GM12892 (cell line): Measurements from ENCODE around the gene RASGEF1C.

Experiments used
- DNase-seq: peaks from one replicate; pipeline ENCODE4 v3.0.0; 2011; ENCODE audit not compliant: insufficient read length
- FAIRE-seq: peaks from 2 replicates; lab custom pipeline; 2011; peaks lifted over from hg19 to GRCh38; lab: Jason Lieb, UNC
- POLR2A ChIP-seq: IDR thresholded peaks from 2 replicates; pipeline ENCODE4 v1.6.1; 2011; ENCODE audit warnings: low read depth, low read length, control low read depth
- POLR2AphosphoS5 ChIP-seq: IDR thresholded peaks from 2 replicates; pipeline ENCODE4 v1.6.1; 2011; ENCODE audit warnings: low read depth, low read length, control low read depth
- TAF1 ChIP-seq: IDR thresholded peaks from 2 replicates; pipeline ENCODE4 v1.6.1; 2011; ENCODE audit warnings: low read depth, mild to moderate bottlenecking, control low read depth, low read length, borderline replicate concordance

RASGEF1C gene

DNA sequence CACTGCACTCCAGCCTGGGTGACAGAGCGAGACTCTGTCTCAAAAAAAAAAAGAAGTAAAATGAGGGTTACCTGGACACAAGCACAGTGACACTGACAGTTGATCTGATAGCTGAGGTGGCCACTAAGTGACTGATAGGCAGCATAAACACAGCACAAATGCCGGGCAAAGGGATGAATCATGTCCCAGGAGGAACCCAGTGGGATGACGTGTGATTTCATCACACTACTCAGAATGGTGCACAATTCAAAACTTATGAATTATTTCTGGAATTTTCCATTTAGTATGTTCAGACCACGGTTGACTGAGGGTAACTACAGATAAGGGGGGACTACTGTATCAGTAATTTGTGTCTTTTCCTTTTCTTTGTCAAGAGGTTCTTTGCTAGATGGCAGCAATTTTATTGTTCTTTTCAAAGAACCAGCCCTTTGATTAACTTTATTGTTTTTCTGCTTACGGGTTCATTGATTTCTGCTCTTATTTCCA is 103.1 kb downstream of the RASGEF1C start:
- FAIRE-seq (no peak), DNase-seq (no peak)
- TF ChIP-seq POLR2AphosphoS5, result no peak
- no peak for TF ChIP-seq POLR2A
- TF ChIP-seq TAF1, result no peak

DNA sequence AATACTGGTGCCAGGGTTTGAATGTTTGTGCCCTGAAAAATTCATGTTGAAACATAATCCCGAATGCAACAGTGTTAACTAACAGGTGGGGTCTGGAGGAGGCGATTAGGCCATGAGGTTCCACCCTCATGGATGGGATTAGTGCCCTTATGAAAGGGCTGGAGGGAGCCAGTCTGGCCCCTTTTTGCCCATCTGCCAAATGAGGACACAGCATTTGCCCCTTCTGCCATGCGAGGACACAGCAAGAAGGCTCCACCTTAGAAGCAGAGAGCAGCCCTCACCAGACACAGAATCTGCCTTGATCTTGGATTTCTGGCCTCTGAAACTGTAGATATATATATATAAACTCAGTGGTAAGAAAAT is 104.9 kb downstream of the RASGEF1C start:
- TF ChIP-seq TAF1, result no peak
- no peak for TF ChIP-seq POLR2A
- no peak for TF ChIP-seq POLR2AphosphoS5
- DNase-seq (no peak), FAIRE-seq (no peak)

DNA sequence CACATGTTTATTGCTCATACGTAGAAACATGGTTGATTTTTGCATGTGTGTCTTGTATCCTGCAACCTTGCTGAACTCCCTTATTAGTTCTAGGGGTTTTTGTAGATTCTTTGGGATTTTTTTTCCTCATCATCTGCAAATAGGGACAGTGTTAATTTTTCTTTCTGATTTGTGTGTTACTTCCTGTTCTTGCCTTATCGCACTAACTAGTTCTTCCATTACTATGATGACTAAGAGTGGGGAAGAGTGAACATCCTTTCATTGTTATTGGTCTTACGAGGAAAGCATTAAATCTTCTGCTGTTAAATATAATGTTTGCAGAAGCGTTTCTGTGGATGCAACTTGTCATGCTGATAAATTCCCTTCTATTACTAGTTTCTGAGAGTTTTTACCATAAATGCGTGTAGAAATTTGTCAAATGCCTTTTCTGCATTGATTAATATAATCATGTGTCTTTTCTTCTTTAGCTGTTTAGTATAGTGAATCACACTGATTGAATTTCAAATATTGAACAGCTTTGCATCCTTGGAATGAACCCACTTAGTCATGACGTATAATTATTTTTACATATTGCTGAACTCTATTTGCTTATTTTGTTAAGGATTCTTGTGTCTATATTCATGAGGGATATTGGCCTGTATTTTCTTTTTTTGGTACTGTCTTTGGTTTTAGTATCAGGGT is 105.4 kb downstream of the RASGEF1C start:
- no peak for FAIRE-seq
- no peak for DNase-seq
- TF ChIP-seq POLR2AphosphoS5 (no peak), POLR2A (no peak), TAF1 (no peak)

DNA sequence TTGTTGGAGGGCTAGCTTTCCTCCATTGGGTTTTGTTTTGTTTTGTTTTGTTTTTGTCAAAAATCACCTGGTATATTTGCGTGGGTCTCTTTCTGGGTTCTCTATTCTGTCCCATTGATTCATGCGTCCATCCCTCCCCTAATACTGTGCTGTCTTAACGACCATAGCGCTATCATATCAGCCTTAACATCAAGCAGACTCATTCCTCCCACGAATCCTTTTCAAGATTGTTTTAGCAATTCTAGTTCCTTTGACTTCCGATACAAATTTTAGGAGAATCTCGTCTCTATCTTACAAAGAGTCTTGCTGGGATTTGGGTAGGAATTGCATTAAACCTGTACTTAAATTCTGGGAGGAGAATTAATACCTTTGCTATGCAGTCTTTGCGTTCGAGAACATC is 106.4 kb downstream of the RASGEF1C start:
- FAIRE-seq (no peak), DNase-seq (no peak)
- TF ChIP-seq POLR2A (no peak), POLR2AphosphoS5 (no peak)

DNA sequence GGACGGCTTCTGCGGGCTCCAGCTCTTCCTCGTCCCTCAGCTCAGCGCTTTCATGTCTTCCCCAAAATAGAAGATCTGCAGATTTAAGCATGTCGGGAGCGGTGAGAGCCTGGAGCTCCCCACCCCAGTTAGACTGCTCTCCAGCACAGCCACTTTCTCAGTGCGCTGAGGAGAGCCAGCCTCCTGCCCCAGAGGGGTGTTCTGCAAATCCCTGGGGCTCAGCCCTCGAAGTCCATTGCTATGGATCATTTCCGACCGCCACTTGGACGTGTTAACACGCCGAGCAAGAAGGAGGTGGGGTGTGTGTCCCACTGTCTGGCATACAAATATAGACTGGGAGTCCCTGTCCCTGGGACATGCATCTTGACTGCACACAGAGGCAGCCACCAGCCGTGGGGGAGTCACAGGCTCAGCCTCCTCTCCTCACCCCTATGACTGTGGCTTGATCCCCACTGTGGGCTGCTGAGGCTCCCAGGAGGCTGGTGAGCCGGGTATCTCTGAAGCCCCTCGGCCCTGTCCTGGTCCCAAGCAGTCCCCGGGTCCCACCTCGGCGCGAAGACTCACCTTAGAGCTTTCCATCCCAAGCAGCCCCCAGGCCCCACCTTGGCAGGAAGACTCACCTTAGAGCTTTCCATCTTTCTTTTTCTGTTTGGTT is 107.4 kb downstream of the RASGEF1C start:
- no peak for DNase-seq
- no peak for FAIRE-seq
- TF ChIP-seq POLR2AphosphoS5 (no peak), POLR2A (no peak)

DNA sequence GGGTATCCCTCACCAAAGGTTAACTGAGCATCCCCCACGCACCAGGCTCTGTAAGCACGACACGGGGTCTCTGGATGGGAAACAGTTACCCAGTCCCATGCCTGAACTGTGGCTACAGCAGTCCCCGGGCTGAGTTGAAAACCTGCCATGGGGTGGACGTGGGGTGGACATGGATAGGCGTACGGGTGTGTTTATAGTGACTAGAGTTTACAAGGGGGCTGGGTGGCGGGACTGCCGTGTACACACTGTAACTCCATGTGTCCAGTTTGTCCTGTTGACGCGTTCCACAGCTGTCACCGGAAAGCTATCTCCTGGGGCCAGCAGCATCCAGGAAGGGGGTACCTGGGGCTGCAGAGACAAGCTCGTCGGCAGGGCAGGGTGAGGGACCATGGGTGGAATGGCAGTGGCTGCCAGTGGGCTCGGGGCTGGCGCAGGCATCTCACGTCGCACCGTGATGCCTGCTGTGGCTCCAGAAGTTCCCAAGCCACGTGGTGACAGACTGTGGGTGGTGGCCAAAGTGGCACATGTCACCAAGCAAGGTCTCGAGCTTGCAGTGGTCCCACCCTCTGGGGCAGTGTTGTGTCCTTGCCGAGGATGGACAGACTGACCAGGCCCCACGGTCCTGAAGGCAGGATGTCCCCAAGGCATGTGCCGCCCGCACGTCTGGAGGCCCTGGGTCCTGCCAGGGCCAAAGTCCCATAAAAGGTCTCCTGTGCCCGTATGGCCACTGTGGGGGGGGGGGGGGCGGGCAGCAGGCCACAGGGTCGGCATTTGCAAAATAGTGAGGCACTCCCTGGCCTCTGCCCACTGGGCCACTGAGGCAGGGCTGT is 108.2 kb downstream of the RASGEF1C start:
- FAIRE-seq (no peak), DNase-seq (no peak)
- TF ChIP-seq TAF1 (no peak), POLR2A (no peak), POLR2AphosphoS5 (no peak)

DNA sequence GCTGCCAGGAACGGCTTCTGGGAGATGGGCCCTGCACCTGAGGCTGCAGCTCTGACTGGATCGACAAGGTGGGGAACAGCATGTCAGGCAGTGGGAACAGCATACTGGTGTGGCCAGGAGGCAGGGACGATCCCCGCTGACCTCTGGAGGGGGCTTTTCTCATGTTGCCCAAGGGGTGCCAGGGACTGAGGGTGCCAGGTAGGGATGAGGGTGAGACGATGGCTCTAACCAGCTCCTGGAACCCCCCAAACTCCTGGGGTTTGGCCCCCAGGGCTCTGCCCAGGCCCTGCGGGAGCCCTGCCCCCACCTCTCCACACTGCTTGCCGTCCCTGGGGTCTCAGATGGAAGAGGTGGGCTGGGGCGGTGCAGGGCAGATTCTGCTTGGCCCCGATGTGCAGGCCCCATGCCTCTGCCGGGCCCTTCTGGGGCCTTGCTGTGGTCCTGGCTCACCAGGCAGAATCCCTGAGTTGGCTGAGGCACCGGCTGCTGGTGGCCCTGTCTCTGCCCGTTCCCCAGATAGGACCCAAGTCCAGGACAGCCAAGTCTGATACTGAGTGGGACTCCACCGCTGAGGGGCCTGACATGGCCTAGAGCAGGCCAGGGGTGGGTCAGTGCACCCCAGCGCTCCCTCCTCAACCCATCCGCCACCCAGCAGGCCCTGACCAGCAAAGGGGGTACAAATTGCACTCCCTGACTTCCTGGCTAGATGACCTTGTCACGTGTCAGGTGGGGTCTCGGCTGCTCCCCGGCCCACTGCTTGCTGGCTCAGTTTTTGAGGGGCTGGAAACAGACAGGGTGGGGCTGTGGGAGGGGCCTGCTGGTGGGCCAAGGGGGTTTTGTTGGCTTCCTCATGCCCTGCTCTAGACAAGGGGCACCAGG is 109.0 kb downstream of the RASGEF1C start:
- TF ChIP-seq TAF1 (no peak), POLR2AphosphoS5 (no peak), POLR2A (no peak)
- no peak for FAIRE-seq
- DNase-seq, result no peak

DNA sequence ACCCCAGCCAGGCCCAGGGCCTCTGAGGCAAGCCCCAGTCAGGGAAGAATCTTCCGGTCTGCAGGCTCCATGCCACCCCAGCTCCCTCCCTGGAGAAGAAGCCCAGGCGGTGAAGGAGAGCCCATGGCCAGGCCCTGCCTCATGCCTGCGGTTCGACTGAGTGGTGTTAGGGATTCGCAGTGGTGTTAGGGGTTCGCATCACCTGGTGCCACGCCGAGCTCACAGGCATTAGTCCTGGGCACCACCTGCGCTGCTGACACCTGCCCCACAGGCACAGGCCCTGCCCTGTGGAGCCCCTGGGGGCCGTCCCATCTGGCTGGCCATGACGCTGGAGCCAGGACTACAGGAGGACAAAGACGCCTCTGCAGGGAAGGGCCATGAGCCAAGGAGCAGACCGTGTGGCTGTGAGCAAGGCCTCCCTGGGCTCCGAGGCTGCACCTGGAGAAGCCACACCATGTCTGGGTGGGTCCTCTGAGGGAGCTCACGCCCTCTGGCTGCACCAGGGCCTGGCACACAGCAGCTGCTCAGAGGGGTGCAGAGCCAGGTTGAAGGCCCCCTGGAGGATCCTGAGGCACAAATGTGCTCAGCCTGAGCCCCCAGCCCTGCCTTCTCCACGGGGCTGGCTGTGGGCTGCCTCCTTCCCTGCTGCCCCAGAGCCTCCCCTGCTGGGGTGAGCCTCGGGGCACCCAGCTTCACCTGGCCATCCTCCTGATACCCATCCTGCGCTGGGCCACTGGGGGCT is 109.8 kb downstream of the RASGEF1C start:
- no peak for TF ChIP-seq POLR2A
- TF ChIP-seq POLR2AphosphoS5, result no peak
- TF ChIP-seq TAF1, result no peak
- DNase-seq (no peak), FAIRE-seq (no peak)

DNA sequence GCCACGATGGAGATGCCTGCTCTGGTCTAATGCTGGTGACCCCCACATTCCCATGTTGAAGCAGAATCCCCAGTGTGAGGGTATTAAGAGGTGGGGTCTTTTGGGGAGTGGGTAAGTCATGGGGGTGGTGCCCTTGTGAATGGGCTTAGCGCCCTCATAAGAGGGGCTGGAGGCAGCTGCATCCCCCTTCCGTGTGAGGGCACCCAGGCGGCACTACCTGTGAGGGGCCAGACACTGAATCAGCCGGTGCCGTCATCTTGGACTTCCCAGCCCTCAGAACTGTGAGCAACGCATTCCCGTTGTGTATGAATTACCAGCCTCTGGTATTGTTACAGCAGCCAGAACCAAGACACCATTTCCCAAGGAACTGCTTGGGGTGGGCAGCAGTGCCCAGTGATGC is 110.5 kb downstream of the RASGEF1C start:
- TF ChIP-seq POLR2A (no peak), POLR2AphosphoS5 (no peak), TAF1 (no peak)
- no peak for FAIRE-seq
- DNase-seq, result no peak

DNA sequence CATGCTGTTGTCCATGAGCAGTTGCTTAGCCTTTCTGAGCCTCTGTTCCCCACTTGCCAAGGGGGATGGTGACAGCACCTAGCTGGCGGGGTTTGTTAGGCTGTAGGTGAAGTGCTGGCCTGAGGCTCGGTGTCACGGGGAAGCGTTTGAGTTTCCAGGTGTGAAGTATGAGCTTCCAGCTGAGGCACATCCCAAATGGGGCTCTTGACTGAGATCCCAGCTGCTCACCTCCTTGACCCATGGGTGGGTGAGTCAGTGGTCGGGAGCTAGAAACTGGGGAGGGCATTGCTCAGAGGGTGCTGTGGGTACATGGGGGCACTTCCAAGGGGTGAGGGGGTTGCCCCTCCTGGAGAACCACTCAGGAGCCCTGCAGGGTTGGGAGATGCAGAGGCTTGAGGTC is 111.1 kb downstream of the RASGEF1C start:
- DNase-seq (no peak), FAIRE-seq (no peak)
- TF ChIP-seq POLR2A, result no peak
- no peak for TF ChIP-seq TAF1
- TF ChIP-seq POLR2AphosphoS5, result no peak

DNA sequence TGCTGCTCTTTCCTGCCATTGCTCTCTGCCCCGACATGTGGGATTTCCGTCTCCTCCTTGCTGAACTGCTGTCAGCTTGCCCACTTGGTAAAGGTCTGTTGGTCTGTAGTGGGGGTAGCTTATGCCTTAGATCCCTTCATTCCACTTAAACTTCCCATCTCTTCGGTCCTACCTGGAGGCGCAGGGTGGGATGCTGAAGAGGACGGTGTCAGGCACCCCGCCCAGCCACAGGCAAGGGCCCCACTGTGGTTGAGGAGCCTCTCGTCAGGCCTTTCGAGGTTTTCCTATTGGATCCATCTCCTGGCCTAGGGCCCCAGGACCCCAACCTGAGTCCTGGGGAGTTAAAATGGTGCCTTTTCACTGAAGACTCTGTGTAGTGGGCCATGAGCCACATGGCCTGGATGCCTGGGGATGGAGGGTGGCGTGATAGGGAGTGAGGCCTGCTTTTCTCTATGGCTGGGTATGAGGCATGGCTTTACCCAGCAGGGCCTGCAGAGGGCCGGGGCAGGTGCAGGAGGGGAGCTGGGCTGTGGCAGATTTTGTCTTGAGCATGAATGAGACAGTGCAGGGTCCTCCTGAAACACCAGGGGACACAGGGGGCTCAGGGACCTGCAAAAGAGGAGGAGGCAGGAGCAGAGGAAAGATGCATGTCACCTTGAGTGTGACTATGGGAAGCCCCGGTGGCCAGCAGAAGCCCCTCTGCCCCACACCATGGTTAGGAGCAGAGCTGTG is 111.7 kb downstream of the RASGEF1C start:
- TF ChIP-seq POLR2AphosphoS5 (no peak), POLR2A (no peak), TAF1 (no peak)
- FAIRE-seq (no peak), DNase-seq (no peak)
